HepG2 (cell line): Measurements from ENCODE around the gene KRT27.

ENCODE experiments used
- ERF ChIP-seq: IDR thresholded peaks from 2 replicates; pipeline ENCODE4 v1.6.1; 2018; ENCODE audit warnings: missing biosample characterization, missing genetic modification reagents
- EZH2 ChIP-seq: conservative IDR thresholded peaks from 2 replicates; pipeline ENCODE4 v1.6.1; 2012; ENCODE audit warnings: mild to moderate bottlenecking, low read depth, low read length, moderate library complexity
- MAFK ChIP-seq, 2 experiments: IDR thresholded peaks in 1 of 2; conservative IDR thresholded peaks in 1 of 2; 2 replicates each; pipeline ENCODE4 v1.6.1; 2011; ENCODE audit warnings: improper control_type of control experiment in 2 of 2, low read length in 2 of 2
- U2AF2 ChIP-seq: fragments of 200-400 bp; formaldehyde crosslinking; IDR thresholded peaks from 2 replicates; pipeline ENCODE4 v1.6.1; 2017; ENCODE audit warnings: low read depth, mild to moderate bottlenecking, low read length

DNA sequence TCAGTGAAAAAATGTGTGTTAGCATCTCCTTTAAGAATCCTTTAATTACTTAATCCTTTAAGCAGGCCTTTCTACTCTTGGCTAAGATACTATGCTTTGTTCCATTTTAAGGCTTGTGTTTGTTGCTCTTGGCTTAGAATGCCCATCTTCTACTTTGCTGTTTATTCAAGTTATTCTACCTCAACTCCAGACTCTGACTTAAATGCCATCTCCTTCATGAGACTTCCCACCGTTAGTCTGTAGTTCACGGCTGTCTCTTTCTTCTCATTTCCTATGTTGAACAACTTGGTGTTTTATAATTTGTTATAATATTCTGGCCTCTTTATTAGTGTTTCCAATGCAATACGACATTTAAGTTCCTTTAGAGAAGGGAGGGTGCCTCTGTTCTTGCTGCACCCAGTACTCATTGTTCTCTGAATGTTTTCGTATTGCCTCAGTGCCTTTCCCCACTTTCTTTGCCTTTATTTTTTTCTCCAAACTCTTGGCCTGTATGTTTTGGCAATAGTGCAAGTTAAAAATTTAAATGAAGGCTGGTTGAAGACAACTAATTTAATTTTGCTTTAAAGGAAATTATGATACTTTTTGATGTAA is 46.2 kb upstream of the KRT27 start:
- TF ChIP-seq EZH2 (no peak), U2AF2 (no peak), MAFK (conservative IDR thresholded peaks at IDR 0.05 in 1 of 2, IDR thresholded peaks at IDR 0.05 in 1 of 2; ENCODE audit: low read length in 2 of 2) (no peak), ERF (CRISPR knock-in tag) (no peak)
